HG03196 (cell line): Measurements from ENCODE around the gene TP53RK.

Experiments
- ATAC-seq: cut with Tn5 transposase; IDR thresholded peaks from one replicate; pipeline ENCODE4 v1.9.1; 2021; ENCODE audit not compliant: unreplicated experiment

Gene TP53RK

GRCh38 chr20:46666306-46666705 lies 22.9 kb downstream of the TP53RK start:
- ATAC-seq: no peak

- no peak for ATAC-seq
Measured at GRCh38 chr20:46665602-46666001, 23.6 kb downstream of the TP53RK start.

DNA sequence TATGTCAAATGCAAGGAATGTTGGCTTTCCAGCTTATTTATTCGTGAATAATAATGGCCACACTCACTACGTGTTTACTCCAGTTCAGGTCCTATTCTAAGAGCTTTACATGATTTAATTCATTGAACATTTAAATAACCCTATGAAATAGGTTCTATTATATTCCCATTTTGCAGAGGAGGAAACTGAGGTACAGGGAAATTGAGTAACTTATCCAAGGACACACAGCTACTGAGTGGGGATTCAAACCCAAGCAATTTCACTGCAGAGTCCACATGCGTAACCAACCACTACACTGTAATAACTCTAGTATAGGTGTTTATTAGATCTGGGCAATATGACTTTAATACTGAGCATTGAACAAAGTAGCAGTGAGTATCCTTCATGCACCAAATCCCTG lies 25.7 kb downstream of the TP53RK start:
- no peak for ATAC-seq

- no peak for ATAC-seq
Measured at GRCh38 chr20:46661659-46662058, 27.6 kb downstream of the TP53RK start.

GRCh38 chr20:46660487-46660886 lies 28.8 kb downstream of the TP53RK start:
- no peak for ATAC-seq

DNA sequence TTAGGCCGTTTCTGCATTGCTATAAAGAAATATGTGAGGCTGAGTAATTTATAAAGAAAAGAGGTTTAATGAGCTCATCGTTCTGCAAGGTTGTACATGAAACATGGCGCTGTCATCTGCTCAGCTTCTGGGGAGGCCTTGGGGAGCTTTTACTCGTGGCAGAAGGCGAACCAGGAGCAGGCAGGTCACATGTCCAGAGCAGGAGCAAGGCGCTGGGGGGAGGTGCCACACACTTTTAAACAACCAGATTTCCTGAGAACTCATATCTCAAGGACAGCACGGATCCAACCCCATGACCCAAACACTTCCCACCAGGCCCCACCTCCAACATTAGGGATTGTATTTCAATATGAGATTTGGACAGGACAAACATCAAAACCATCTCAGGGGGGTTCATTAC lies 31.6 kb downstream of the TP53RK start:
- no peak for ATAC-seq

DNA sequence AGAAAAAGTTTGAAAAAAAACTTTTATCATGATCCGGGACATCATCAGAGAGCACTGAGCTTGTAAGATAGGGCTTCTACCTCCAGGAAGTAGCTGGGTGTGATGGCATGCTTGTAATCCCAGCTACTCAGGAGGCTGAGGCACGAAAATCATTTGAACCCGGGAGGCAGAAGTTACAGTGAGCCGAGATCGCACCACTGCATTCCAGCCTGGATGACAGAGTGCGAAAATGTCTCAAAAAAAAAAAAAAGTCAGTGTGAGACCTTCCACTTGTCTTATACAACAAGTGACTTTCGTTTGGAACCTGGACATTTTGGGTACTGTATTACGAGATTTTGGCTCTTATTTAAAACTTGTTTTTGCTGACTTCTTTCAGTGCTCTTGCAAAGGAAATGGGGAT lies 32.1 kb downstream of the TP53RK start:
- ATAC-seq: no peak

- ATAC-seq: no peak
Measured at GRCh38 chr20:46652699-46653098, 36.5 kb downstream of the TP53RK start.

DNA sequence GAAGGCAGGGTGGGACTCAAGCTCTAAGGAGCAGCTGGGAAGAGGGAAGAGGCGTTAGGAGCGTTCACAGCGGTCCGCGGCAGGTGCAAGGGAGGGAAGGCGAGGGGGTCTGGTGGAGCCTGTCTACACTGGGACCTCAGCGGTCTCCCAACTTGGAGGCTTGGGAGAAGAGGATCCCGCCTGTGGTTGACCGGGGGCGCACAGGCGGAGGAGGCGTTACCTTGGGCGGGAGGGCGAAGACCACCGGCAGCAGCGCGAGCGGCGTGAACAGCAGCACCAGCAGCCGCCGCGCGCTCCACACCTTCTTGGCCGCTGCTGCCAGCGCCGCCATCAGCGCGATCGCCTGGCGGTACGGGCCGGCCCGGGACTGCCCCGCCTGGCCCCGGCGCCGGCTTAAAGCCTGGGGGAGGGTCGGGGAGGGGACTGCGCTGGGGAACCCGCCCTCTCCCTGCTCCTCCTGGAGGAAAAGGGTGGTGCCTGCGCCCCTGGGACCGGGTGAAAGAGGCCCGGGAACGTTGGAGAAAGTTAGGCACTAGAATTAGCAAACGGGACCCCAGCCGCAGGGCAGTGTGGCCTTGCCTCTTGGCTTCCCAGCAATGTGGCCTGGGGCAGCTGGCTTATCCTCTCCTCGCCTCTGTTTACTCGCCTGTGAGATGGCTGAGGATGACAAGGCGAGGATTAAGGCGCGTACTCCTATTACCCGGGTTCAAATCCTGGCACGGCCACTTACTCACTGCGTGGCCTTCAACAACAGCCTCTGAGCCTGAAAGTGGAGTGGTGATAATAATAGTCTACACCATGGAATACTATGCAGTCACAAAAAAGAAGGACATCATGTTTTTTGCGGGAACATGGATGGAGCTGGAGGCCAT lies 37.9 kb downstream of the TP53RK start, which contains the start of gene SLC13A3:
SLC13A3 (minus strand) TSS at position 369 of the 872 bp plus-strand sequence; CDS start at position 331, 38 bp downstream.
- no peak for ATAC-seq

DNA sequence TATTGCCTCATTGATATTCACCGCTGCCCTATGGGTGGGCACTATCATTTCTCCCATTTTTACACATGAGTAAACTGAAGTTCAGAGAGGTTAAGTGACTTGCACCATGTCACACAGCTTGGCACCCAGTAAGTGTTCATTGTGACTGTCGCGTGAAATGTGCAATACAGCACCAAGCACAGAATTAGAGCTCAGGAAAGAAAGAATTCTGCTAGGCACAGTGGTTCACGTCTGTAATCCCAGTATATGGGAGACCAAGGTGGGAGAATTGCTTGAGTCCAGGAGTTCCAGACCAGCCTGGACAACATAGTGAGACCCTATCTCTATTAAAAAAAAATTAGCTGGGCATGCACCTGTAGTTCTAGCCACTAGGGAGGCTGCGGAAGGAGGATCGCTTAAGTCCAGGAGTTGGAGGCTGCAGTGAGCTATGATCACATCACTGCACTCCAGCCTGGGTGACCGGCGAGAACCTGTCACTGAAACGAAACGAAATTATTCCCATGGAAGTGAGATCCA lies 38.6 kb downstream of the TP53RK start:
- no peak for ATAC-seq

DNA sequence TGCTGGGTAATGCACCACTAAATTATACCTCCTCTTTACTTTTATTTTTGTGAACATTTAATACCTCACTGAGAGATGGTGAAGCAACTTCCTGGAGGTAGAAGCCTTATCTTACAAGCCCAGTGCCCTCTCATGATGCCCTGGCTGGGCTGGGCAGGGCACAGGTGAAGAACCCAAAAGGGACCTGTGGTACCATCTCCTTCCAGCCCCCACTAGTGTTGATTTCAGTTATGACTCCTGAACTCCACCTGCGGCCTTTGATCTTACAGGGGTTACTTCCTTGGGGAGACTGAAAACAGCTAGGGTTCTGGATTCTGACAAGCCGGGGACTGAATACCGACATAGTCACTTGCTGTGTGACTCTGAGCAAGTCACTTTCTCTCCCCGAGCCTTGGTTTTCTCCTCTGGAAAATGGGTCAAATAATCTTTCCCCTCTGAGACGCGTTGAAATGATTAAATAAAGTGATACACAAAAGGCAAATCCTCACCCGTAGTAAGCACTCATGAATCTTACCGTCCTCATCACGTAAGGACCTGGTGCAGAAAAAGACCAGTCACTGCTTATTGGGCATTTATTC lies 39.2 kb downstream of the TP53RK start:
- no peak for ATAC-seq

DNA sequence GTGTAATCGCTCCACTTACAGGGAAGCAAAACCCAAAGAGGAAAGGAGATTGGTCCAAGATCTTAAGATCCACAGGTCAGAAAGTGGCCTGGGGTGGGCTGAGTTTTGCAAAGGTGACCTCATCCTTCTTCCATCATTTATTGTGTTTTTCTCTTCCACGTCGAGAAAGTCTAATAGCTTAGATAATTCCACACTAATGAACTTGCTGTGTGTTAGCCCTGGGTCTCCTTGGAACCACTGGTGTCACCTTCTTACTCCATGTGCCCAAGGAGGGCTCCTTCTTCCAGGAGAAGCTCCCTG lies 39.6 kb downstream of the TP53RK start:
- no peak for ATAC-seq

- ATAC-seq: no peak
Measured at GRCh38 chr20:46648903-46649649, 40.2 kb downstream of the TP53RK start.

GRCh38 chr20:46647469-46647868 lies 41.8 kb downstream of the TP53RK start:
- ATAC-seq: no peak

- no peak for ATAC-seq
Measured at GRCh38 chr20:46646659-46647380, 42.4 kb downstream of the TP53RK start.

- no peak for ATAC-seq
Measured at GRCh38 chr20:46646122-46646521, 43.1 kb downstream of the TP53RK start.

DNA sequence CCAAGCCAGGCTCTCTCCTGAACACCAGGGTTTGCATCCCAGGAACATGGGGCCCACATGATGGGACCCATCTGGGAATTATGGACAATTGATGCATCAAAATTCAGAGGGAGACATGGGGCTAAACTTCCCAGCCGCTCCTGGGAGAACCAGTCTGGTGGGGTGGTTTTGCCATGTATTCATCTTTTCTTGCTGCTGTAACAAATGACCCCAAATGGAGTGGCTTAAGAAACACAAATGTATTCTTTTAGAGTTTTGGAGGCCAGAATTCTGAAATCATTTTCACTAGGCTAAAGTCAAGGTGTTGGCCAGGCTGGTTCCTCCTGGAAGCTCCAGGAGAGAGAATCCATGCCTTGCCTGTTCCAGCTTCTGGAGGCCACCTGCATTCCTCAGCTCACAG lies 44.5 kb downstream of the TP53RK start:
- ATAC-seq: no peak

DNA sequence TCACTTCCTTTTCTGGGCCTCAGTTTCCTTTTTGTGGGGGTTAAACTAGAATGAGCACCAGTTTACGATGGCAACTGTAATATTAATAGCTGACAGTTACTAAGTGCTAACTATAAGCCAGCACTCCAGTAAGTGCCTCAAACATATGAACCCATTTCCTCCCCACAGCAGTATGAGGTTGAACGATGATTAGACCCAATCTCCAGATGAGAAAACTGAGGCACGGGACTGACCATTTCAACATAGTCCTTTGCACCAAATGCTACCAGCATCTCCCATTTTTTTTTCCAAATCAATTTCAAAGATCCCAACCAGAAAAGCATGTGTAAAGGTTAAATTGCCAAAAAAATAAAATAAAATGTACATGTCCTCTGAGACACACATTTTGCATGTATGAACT lies 45.1 kb downstream of the TP53RK start:
- no peak for ATAC-seq

GRCh38 chr20:46642969-46643343 lies 46.3 kb downstream of the TP53RK start:
- ATAC-seq: no peak

- no peak for ATAC-seq
Measured at GRCh38 chr20:46642265-46642968, 46.8 kb downstream of the TP53RK start.

DNA sequence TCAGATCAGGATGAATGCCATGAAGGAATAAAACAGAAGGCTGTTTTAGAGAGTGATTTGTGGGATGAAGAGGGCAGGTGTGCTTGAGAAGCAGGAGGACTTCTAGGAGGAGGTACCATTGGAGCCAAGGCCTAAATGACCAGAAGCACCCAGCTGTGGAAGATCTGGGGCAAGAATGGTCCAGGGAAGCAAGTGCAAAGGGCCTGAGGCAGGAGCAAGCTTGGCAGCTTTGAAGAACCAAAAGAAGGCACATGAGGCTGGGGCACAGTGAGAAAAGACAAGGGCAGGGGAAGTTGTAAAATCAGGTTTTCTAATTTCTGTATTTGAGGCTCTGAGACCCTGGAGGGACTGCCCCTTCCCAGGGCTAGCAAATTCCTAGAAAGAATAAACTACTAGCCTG lies 47.8 kb downstream of the TP53RK start:
- ATAC-seq: no peak
